ENCODE data around the gene SLC23A2.

Gene SLC23A2

GRCh38 chr20:4918473-4918872 is 82.8 kb downstream of the SLC23A2 start:
- no peak overlapping the region for H3K4me3 ChIP-seq (ENCODE audit: control insufficient read depth, low read depth, low read length)
- no peak for TF ChIP-seq CTCF (IDR thresholded peaks at IDR 0.05; ENCODE audit: control insufficient read depth, insufficient read depth, low read depth, low read length, missing control alignments)
- no peak for DNase-seq (ENCODE audit: low read depth)

DNA sequence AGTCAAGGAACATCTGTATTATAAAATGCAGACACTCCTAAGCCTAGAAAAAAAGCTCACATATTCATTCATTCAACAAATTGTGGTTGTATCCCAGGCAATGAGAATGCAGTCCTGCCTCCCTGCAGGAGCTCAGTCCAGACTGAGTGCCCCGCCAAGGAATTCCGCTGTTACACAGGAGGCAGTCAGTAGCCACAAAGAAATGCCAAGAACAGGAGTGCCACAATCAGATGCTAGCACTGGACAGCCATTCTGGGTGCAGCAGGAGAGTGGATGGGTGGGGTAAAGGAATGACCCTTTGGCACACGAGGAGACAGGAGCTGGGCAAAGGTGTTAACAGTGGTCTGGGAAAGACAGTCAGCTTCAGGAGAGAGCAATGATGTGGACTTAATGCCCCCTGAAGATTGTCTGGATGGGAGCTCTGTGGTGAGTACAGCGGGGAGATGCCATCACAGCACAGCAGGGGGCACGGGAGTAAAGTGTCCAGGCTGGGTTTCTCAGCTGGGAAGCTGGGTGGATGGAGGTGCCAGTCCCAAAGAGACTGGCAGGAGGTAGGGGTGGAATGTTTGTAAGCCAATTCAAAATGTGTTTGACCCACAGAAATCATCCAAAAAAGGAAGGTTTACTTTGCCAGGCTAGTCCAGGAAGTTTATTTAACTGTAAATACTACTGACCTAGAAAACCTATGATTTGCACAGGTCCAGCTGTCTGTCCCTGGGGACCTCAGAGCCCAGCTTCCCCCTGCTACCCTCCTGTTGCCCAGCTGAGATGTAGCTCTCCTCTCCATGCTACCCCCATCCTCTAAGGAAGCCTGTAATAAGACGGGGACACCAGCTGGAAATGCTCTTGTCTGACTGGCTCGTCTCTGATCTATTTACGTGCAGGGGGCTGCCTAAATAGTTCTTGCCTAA is 84.1 kb downstream of the SLC23A2 start:
- no peak for DNase-seq (ENCODE audit: low read depth)
- no peak for TF ChIP-seq CTCF (IDR thresholded peaks at IDR 0.05; ENCODE audit: control insufficient read depth, insufficient read depth, low read depth, low read length, missing control alignments)
- no peak overlapping the region for H3K4me3 ChIP-seq (ENCODE audit: control insufficient read depth, low read depth, low read length)

DNA sequence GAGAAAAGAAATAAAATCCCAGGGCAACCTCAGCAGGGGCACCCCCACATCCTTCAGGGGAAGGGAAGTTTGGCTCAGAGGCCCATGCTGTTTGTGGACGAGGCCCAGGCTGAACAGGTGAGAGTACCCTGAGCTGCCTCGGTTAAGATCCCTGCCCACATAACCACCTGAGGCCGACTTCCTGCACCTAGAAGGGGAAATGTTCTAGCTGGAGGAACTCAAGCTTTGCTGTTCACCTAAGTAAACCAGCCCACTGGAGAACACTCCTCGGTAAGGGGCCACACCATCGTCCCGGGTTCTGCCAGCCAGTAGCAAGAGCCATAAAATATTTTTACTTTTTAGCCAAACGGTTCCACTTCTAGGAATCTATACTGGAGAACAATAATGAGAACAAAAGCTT is 88.2 kb downstream of the SLC23A2 start:
- no peak for DNase-seq (ENCODE audit: low read depth)
- no peak for TF ChIP-seq CTCF (IDR thresholded peaks at IDR 0.05; ENCODE audit: control insufficient read depth, insufficient read depth, low read depth, low read length, missing control alignments)
- no peak overlapping the region for H3K4me3 ChIP-seq (ENCODE audit: control insufficient read depth, low read depth, low read length)

DNA sequence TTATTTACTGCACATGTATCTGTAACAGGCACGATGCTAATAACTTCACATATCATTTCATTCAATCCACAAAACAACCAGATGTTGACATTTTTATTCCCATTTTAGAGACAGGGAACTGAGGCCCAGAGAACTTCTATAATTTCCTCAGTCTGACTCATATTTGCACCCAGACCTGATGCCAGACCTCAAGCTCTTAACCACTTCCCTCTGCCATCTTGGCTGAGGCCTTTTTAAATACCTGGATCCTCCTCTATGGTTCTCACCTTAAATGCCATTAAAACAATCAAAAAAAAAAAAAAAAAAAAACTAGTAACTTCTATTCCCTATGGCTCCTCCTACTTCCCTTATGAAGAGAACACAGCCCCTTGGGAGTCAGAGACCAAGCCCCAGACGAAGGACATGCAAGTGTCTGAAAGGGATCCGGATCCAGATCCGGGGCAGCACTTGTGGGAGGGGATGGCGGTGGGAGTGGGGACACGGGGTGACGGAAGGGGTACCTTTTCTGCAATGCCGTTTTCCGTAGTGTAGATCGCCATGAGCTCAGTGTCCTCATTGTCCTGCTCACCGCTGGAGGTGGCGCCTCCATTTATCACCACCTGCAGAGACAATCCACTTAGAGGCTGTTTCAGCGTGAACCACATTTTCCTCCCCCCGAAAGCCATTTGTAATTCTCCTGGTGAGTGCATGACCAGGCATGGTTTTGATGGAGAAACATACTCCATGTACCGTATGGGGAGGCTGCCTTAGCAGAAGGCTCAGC is 88.7 kb downstream of the SLC23A2 start:
- H3K4me3 ChIP-seq (ENCODE audit: control insufficient read depth, low read depth, low read length) = no peak overlapping the region
- DNase-seq (ENCODE audit: low read depth) = no peak
- TF ChIP-seq CTCF (IDR thresholded peaks at IDR 0.05; ENCODE audit: control insufficient read depth, insufficient read depth, low read depth, low read length, missing control alignments) = no peak

DNA sequence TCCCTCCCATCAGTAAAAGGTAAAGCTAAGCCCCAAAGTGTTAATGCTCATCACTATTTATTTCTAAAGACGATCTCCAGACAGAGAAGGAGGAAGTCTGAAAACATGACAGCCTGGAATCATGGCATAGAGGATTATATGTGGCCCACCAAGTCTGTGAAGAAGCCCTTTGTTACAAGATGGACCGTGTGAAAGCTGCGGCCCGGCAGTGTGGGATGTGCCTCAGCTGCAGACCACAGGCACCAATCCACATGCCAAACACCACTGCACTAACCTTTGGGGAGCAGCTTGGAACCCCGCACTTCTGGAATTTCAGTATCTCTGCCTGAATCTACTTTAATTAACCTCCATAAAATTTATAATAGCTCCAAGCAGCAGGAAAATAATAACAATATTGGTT is 90.4 kb downstream of the SLC23A2 start:
- TF ChIP-seq CTCF (IDR thresholded peaks at IDR 0.05; ENCODE audit: control insufficient read depth, insufficient read depth, low read depth, low read length, missing control alignments) = no peak
- H3K4me3 ChIP-seq (ENCODE audit: control insufficient read depth, low read depth, low read length) = no peak overlapping the region
- no peak for DNase-seq (ENCODE audit: low read depth)

- H3K4me3 ChIP-seq (ENCODE audit: control insufficient read depth, low read depth, low read length) = no peak overlapping the region
- TF ChIP-seq CTCF (IDR thresholded peaks at IDR 0.05; ENCODE audit: control insufficient read depth, insufficient read depth, low read depth, low read length, missing control alignments) = no peak
- no peak for DNase-seq (ENCODE audit: low read depth)
Measured at GRCh38 chr20:4905613-4906012, 95.7 kb downstream of the SLC23A2 start.
